ENCODE results near the gene CCND3.

DNA sequence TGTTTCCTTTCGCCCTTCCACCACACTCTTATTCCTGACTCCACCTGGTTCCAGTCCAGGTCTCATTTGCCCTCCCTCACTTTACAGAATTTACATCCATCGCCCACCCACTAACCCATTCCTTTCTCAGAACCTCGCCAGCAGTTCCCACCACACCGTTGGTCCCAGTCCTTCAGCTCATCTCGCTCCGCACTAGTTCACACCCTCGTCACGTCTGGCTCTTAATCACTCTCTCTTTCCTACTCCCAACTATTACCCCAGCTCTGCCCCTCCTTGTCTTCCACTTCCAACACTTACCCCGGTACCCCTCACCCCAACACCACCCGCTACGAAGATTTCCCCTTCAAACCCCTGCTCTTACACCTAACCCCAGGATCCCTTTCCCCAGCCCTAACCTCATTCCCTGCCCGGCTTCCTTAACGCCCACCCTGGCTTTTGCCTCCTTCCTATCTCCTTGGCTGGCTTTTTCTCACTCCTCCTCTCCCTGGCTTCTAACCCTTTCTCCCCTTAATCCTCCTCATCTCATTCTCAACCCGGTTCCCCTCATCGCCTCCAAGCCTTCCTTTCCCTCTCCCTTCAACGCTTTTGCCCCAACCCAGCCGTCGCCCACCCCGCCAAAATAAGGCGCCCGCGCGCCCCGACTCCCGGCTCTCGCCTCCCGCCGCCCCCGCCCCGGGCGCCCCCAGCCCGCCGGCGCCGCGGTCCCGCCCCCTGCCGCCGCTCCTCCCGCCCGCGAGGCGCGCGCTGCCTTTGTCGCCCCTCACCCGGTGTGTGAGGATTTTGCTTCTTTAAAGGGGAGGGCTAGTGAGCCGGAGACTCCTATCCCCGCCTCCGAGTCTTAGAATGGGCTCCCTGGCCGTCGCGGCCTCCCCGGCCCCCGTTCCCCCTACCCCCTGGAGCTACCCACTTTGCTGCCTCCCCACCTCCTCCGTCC, 47.0 kb downstream of the CCND3 start:
- no peak for TF ChIP-seq CEBPB (IDR thresholded peaks at IDR 0.05; ENCODE audit: low read depth)
- TF ChIP-seq, protein P1, sequence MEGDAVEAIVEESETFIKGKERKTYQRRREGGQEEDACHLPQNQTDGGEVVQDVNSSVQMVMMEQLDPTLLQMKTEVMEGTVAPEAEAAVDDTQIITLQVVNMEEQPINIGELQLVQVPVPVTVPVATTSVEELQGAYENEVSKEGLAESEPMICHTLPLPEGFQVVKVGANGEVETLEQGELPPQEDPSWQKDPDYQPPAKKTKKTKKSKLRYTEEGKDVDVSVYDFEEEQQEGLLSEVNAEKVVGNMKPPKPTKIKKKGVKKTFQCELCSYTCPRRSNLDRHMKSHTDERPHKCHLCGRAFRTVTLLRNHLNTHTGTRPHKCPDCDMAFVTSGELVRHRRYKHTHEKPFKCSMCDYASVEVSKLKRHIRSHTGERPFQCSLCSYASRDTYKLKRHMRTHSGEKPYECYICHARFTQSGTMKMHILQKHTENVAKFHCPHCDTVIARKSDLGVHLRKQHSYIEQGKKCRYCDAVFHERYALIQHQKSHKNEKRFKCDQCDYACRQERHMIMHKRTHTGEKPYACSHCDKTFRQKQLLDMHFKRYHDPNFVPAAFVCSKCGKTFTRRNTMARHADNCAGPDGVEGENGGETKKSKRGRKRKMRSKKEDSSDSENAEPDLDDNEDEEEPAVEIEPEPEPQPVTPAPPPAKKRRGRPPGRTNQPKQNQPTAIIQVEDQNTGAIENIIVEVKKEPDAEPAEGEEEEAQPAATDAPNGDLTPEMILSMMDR (IDR thresholded peaks at IDR 0.05 in 2 of 3, conservative IDR thresholded peaks at IDR 0.05 in 1 of 3; ENCODE audit: borderline replicate concordance in 1 of 3, insufficient read depth in 1 of 3, low read depth in 2 of 3, low read length in 2 of 3): no peak
- TF ChIP-seq EZH2 (IDR thresholded peaks at IDR 0.05): no peak
- no peak for TF ChIP-seq EZH2phosphoT487 (IDR thresholded peaks at IDR 0.05; ENCODE audit: borderline replicate concordance)

Measured in HCT116 (cell line).